Measurements from ENCODE around the gene MLPH.

- no peak for TF ChIP-seq CTCF (IDR thresholded peaks at IDR 0.05; ENCODE audit: low read depth, low read length, missing input control)
- no peak for TF ChIP-seq RXRA (IDR thresholded peaks at IDR 0.05)
Observed at GRCh38 chr2:237569041-237569440, 82.0 kb downstream of the MLPH start.
